ENCODE results near the gene HOXD9. TPM values are rescaled to one million over a fixed set of nuclear protein-coding genes. Genes with fewer than 3 reads are reported as not detected.

The HOXD9 gene
- total RNA-seq, 1 experiment from 2014 or later: not detected

GRCh38 chr2:176146645-176147044, 24.1 kb downstream of the HOXD9 start:
- no peak for DNase-seq
- no peaks in the 10 kb centered on the region for H3K79me1 ChIP-seq (ENCODE audit: insufficient read depth, low read depth, low read length, poor library complexity, severe bottlenecking)
- TF ChIP-seq CTCF (conservative IDR thresholded peaks at IDR 0.05): no peak
- no peak overlapping the region for H4K5ac ChIP-seq (ENCODE audit: insufficient read length, low read depth, low read length)
- no peak overlapping the region for H2BK20ac ChIP-seq (ENCODE audit: low read depth, low read length, poor library complexity, severe bottlenecking)
- no peak overlapping the region for H2BK12ac ChIP-seq (ENCODE audit: insufficient read length, low read depth, low read length)
- no peak overlapping the region for H2AFZ ChIP-seq (ENCODE audit: low read length)
- H3K4me2 ChIP-seq (ENCODE audit: insufficient read depth, insufficient read length, low read length): no peak overlapping the region
- Mint-ChIP-seq H3K4me3 (no peak overlapping the region), H3K9me3 (peaks cover 3 to 8% of the 10 kb centered on the region in 2 experiments; a peak in 3 of 5 replicates), H3K4me1 (peaks cover 2 to 16% of the 10 kb centered on the region in 2 experiments; a peak in 3 of 4 replicates), H3K27me3 (ENCODE audit: low read depth) (peaks cover 100% of the 10 kb centered on the region), H3K36me3 (ENCODE audit: insufficient read depth in 1 of 3, low read depth in 3 of 3) (no peaks in the 10 kb centered on the region; a peak in 1 of 7 replicates), H3K27ac (no peak overlapping the region)
- no peak overlapping the region for H3K56ac ChIP-seq (ENCODE audit: insufficient read length, low read depth, low read length)
- no peak overlapping the region for H3K27ac ChIP-seq (ENCODE audit: insufficient read length, low read depth, low read length)
- no peak overlapping the region for H4K8ac ChIP-seq (replicated peaks; ENCODE audit: insufficient read length, low read depth, low read length)
- no peaks in the 10 kb centered on the region for H3K4me1 ChIP-seq (ENCODE audit: insufficient read depth, low read length)
- H3T11ph ChIP-seq (ENCODE audit: low read length): no peak overlapping the region
- H3K9ac ChIP-seq (ENCODE audit: extremely low read depth, insufficient read length, low read length): no peak overlapping the region
- H3K18ac ChIP-seq (ENCODE audit: insufficient read length, low read depth, low read length): no peak overlapping the region
- H2BK120ac ChIP-seq (ENCODE audit: low read depth, low read length, poor library complexity, severe bottlenecking): no peak overlapping the region
- no peak overlapping the region for H2BK15ac ChIP-seq (ENCODE audit: low read depth, low read length)
- no peaks in the 10 kb centered on the region for H3K79me2 ChIP-seq (ENCODE audit: insufficient read depth, low read length)
- no peak overlapping the region for H3K23ac ChIP-seq (ENCODE audit: insufficient read length, low read depth, low read length)
- peaks cover 93% of the 10 kb centered on the region for H3K27me3 ChIP-seq (ENCODE audit: insufficient read depth, low read length)
- no peak overlapping the region for H3K14ac ChIP-seq (ENCODE audit: insufficient read depth, low read length)
- no peaks in the 10 kb centered on the region for H3K9me3 ChIP-seq (ENCODE audit: control insufficient read depth, low read depth, low read length)
- H3K4ac ChIP-seq (ENCODE audit: low read depth, low read length): no peak overlapping the region
- no peaks in the 10 kb centered on the region for H4K20me1 ChIP-seq (ENCODE audit: control insufficient read depth, insufficient read depth, insufficient read length)
- H3K23me2 ChIP-seq (ENCODE audit: insufficient read length, low read depth, low read length, poor library complexity, severe bottlenecking): no peaks in the 10 kb centered on the region
- no peak overlapping the region for H4K91ac ChIP-seq (ENCODE audit: insufficient read length, low read depth, low read length)
- no peak overlapping the region for H2AK5ac ChIP-seq (ENCODE audit: insufficient read length, low read length)
- H2BK5ac ChIP-seq (ENCODE audit: insufficient read length, low read length): no peak overlapping the region

Measured in H9 (cell line).